Sigmoid colon (tissue), 4 donors: ENCODE data around the gene MAPK1IP1L.

Source experiments
- POLR2A ChIP-seq, 2 donors: fragments of 450-650 bp; IDR thresholded peaks; one replicate each; pipeline ENCODE4 v1.6.1; 2016; ENCODE audit warnings: antibody characterized with exemption in 2 of 2, mild to moderate bottlenecking in 2 of 2, moderate library complexity in 2 of 2
- POLR2AphosphoS5 ChIP-seq, 4 donors: sonication (generic); formaldehyde crosslinking; IDR thresholded peaks; one replicate each; pipeline ENCODE4 v1.6.1; 2017; ENCODE audit warnings: antibody characterized with exemption in 4 of 4

- no peak for TF ChIP-seq POLR2A (IDR thresholded peaks at IDR 0.05)
- TF ChIP-seq POLR2AphosphoS5 (IDR thresholded peaks at IDR 0.05) = no peak
Measured at GRCh38 chr14:55077170-55078151, 26.0 kb downstream of the MAPK1IP1L start.
